ENCODE data around the gene PTPRM. TPM values are rescaled to one million over a fixed set of nuclear protein-coding genes. Genes with fewer than 3 reads are reported as not detected.

Gene PTPRM
- polyA plus RNA-seq, 1 experiment, result 81.1 TPM

GRCh38 chr18:7601246-7601615 lies 34.1 kb downstream of the PTPRM start:
- Histone ChIP-seq H3K4me3 (ENCODE audit: low read depth, low read length) (no peak overlapping the region), H3K9me3 (ENCODE audit: control insufficient read depth, insufficient read depth, low read length) (peaks cover 5% of the 10 kb centered on the region; the same call in 1 of the 2 replicates), H3K27ac (ENCODE audit: low read depth, low read length) (no peak overlapping the region), H3K27me3 (ENCODE audit: control insufficient read depth, insufficient read depth, low read length) (no peaks in the 10 kb centered on the region)
- ChIA-PET CTCF (no interaction called here), POLR2A (no interaction called here)
- TF ChIP-seq, protein P1, sequence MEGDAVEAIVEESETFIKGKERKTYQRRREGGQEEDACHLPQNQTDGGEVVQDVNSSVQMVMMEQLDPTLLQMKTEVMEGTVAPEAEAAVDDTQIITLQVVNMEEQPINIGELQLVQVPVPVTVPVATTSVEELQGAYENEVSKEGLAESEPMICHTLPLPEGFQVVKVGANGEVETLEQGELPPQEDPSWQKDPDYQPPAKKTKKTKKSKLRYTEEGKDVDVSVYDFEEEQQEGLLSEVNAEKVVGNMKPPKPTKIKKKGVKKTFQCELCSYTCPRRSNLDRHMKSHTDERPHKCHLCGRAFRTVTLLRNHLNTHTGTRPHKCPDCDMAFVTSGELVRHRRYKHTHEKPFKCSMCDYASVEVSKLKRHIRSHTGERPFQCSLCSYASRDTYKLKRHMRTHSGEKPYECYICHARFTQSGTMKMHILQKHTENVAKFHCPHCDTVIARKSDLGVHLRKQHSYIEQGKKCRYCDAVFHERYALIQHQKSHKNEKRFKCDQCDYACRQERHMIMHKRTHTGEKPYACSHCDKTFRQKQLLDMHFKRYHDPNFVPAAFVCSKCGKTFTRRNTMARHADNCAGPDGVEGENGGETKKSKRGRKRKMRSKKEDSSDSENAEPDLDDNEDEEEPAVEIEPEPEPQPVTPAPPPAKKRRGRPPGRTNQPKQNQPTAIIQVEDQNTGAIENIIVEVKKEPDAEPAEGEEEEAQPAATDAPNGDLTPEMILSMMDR (IDR thresholded peaks at IDR 0.05; ENCODE audit: low read depth, low read length), result peak; percentile 8; the same call in 1 of the 2 replicates
- no peak for DNase-seq (ENCODE audit: low read depth, low spot score)

GRCh38 chr18:7601936-7602335 lies 34.8 kb downstream of the PTPRM start:
- H3K9me3 ChIP-seq (ENCODE audit: control insufficient read depth, insufficient read depth, low read length), result peaks cover 5% of the 10 kb centered on the region; the same call in 1 of the 2 replicates
- CTCF ChIA-PET, result no interaction called here
- TF ChIP-seq, protein P1 (IDR thresholded peaks at IDR 0.05; ENCODE audit: low read depth, low read length), result no peak
- H3K27ac ChIP-seq (ENCODE audit: low read depth, low read length), result no peak overlapping the region
- POLR2A ChIA-PET, result no interaction called here
- no peak overlapping the region for H3K4me3 ChIP-seq (ENCODE audit: low read depth, low read length)
- no peak for DNase-seq (ENCODE audit: low read depth, low spot score)
- no peaks in the 10 kb centered on the region for H3K27me3 ChIP-seq (ENCODE audit: control insufficient read depth, insufficient read depth, low read length)

- ChIA-PET POLR2A (interaction anchor here (0.6 kb wide), 1 partner anchor 209 kb away, joined by 3 read pairs; no protein-coding TSS in a partner anchor), CTCF (no interaction called here)
- Histone ChIP-seq H3K27ac (ENCODE audit: low read depth, low read length) (no peak overlapping the region), H3K27me3 (ENCODE audit: control insufficient read depth, insufficient read depth, low read length) (no peaks in the 10 kb centered on the region), H3K4me3 (ENCODE audit: low read depth, low read length) (no peak overlapping the region), H3K9me3 (ENCODE audit: control insufficient read depth, insufficient read depth, low read length) (peaks cover 5% of the 10 kb centered on the region; the same call in 1 of the 2 replicates)
- no peak for DNase-seq (ENCODE audit: low read depth, low spot score)
- TF ChIP-seq, protein P1 (IDR thresholded peaks at IDR 0.05; ENCODE audit: low read depth, low read length), result no peak
Measured at GRCh38 chr18:7603259-7604000, 36.3 kb downstream of the PTPRM start.

DNA sequence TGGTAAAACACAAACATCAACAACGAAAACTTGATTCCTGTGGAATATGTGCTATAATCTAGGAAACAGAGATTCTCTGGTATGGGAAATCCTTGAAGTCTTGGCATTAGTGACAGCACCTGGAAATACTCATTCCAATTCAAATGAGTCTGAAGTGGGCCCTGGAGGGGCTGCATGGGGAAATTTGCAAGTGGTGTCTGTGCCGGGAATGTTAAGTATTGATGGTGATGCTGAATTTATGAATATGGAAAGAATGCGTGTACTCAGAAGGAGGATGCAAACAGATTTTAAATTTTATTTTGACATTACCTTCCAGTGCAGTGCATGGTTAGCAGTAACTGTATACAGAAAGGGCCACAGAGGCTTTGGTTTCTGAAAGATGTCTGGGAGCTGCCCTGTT lies 37.2 kb downstream of the PTPRM start:
- POLR2A ChIA-PET, result no interaction called here
- no peak for DNase-seq (ENCODE audit: low read depth, low spot score)
- CTCF ChIA-PET, result interaction anchor here (1.0 kb wide), 1 partner anchor 785 kb away, joined by 6 read pairs; no protein-coding TSS in a partner anchor
- TF ChIP-seq, protein P1 (IDR thresholded peaks at IDR 0.05; ENCODE audit: low read depth, low read length), result no peak
- Histone ChIP-seq H3K4me3 (ENCODE audit: low read depth, low read length) (no peak overlapping the region), H3K27me3 (ENCODE audit: control insufficient read depth, insufficient read depth, low read length) (no peaks in the 10 kb centered on the region), H3K9me3 (ENCODE audit: control insufficient read depth, insufficient read depth, low read length) (peaks cover 4% of the 10 kb centered on the region; the same call in 1 of the 2 replicates), H3K27ac (ENCODE audit: low read depth, low read length) (no peak overlapping the region)

GRCh38 chr18:7605705-7606104 lies 38.6 kb downstream of the PTPRM start:
- no peaks in the 10 kb centered on the region for H3K9me3 ChIP-seq (ENCODE audit: control insufficient read depth, insufficient read depth, low read length)
- CTCF ChIA-PET, result interaction anchor here (1.0 kb wide), 1 partner anchor 39 kb away, joined by 4 read pairs; the partner anchor contains the start of gene PTPRM
- POLR2A ChIA-PET, result no interaction called here
- H3K27ac ChIP-seq (ENCODE audit: low read depth, low read length), result no peak overlapping the region
- no peak for DNase-seq (ENCODE audit: low read depth, low spot score)
- no peaks in the 10 kb centered on the region for H3K27me3 ChIP-seq (ENCODE audit: control insufficient read depth, insufficient read depth, low read length)
- TF ChIP-seq, protein P1 (IDR thresholded peaks at IDR 0.05; ENCODE audit: low read depth, low read length), result no peak
- no peak overlapping the region for H3K4me3 ChIP-seq (ENCODE audit: low read depth, low read length)
